Body of pancreas (tissue), 4 donors: ENCODE measurements around the gene PLEKHA6.

Source experiments
- POLR2A ChIP-seq, 3 donors: fragments of 450-650 bp; IDR thresholded peaks; one replicate each; pipeline ENCODE4 v1.6.1; 2016; ENCODE audit warnings: antibody characterized with exemption in 3 of 3, mild to moderate bottlenecking in 2 of 3
- TF ChIP-seq, protein P1 (sequence below), 7 experiments: fragments of 450-650 bp in 4 of 7; fragments of 200-600 bp in 3 of 7; sonication (generic) in 3 of 7; IDR thresholded peaks; one replicate each; pipeline ENCODE4 v1.5.1; 2016 to 2019; ENCODE audit warnings: antibody characterized with exemption in 7 of 7

DNA sequence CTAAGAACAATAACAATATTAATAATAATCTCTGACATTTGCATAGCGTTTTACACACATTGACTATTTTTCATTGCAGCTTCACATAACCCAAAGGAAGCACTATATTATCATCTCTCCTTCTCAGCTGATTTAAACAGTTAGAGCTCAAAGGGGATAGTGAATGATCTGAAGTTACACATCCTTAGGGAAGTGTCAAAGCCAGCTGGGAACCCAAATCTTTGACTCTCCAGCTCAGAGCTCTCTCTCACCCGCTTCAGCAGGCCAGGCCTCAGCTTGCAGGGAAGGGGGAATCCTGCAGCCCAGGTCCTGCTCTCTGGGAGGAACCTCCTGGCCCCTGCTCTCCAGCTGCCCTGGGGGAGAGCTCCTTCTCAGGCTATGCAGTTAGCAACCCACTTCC is 26.3 kb downstream of the PLEKHA6 start:
- TF ChIP-seq, protein P1, sequence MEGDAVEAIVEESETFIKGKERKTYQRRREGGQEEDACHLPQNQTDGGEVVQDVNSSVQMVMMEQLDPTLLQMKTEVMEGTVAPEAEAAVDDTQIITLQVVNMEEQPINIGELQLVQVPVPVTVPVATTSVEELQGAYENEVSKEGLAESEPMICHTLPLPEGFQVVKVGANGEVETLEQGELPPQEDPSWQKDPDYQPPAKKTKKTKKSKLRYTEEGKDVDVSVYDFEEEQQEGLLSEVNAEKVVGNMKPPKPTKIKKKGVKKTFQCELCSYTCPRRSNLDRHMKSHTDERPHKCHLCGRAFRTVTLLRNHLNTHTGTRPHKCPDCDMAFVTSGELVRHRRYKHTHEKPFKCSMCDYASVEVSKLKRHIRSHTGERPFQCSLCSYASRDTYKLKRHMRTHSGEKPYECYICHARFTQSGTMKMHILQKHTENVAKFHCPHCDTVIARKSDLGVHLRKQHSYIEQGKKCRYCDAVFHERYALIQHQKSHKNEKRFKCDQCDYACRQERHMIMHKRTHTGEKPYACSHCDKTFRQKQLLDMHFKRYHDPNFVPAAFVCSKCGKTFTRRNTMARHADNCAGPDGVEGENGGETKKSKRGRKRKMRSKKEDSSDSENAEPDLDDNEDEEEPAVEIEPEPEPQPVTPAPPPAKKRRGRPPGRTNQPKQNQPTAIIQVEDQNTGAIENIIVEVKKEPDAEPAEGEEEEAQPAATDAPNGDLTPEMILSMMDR (IDR thresholded peaks at IDR 0.05) = no peak
- no peak for TF ChIP-seq POLR2A (IDR thresholded peaks at IDR 0.05)
